ENCODE data around the gene TAMM41. TPM values are rescaled to one million over a fixed set of nuclear protein-coding genes. Genes with fewer than 3 reads are reported as not detected.

TAMM41 gene
- total and polyA plus RNA-seq, 9 of the 15 experiments (the other 6 are each of a cell fraction or from before 2014, with no cell fraction given) = 8.6 to 74.6 (median 29.3) TPM

- ATAC-seq = peak; percentile 44
- Histone ChIP-seq H3K36me3 (ENCODE audit: control insufficient read depth, insufficient read depth, low read length) (no peaks in the 10 kb centered on the region), H3K4me1 (replicated peaks in 1 of 2; ENCODE audit: control insufficient read depth in 2 of 2, insufficient read depth in 2 of 2, low read length in 2 of 2) (peaks cover 8 to 11% of the 10 kb centered on the region in 2 experiments; a peak in 3 of 5 replicates), H2AFZ (ENCODE audit: low read depth, low read length) (peak overlapping the region; percentile 55), H3K79me2 (ENCODE audit: control insufficient read depth, insufficient read depth, low read length) (no peaks in the 10 kb centered on the region), H3K4me2 (ENCODE audit: insufficient read depth, low read length) (peak overlapping the region; percentile 55), H3K9me3 (replicated peaks; ENCODE audit: control insufficient read depth, insufficient read depth, low read depth, low read length) (no peaks in the 10 kb centered on the region), H3K27ac (ENCODE audit: extremely low read depth, low read depth, low read length) (no peak overlapping the region), H3K9me1 (ENCODE audit: control insufficient read depth, insufficient read depth, low read length) (no peaks in the 10 kb centered on the region), H3K9ac (ENCODE audit: insufficient read depth in 1 of 2, low read depth in 2 of 2, low read length in 2 of 2) (no peak overlapping the region; a peak in 1 of 4 replicates), H4K20me1 (replicated peaks; ENCODE audit: control insufficient read depth, insufficient read depth, low read length) (no peaks in the 10 kb centered on the region), H3K4me3 (no peak overlapping the region), H3K27me3 (ENCODE audit: control insufficient read depth in 2 of 2, insufficient read depth in 2 of 2, low read length in 2 of 2) (no peaks in the 10 kb centered on the region)
- POLR2A ChIA-PET = interaction anchor here (0.7 to 1.4 kb wide), 7 partner anchors 9 to 1190 kb away, joined by 3 to 6 read pairs (median 3); no protein-coding TSS in a partner anchor
- intact Hi-C loops (cut with micrococcal nuclease) (no loop called here), in situ Hi-C loops (cut with MboI) (no loop called here)
- DNase-seq (ENCODE audit: extremely low read depth in 1 of 4, low spot score in 3 of 4) = peak in 1 of 4 experiments; percentile 31
- 41% methylated on average over 10 of the region's 10 CpGs for WGBS (ENCODE audit: insufficient coverage, low coverage, missing lambda C conversion rate)
- TF ChIP-seq MBD2 (IDR thresholded peaks at IDR 0.05; ENCODE audit: borderline replicate concordance, low read depth) (no peak), CEBPG (CRISPR knock-in tag; IDR thresholded peaks at IDR 0.05) (0 out of 2 replicates have a peak, but pooled peaks have one; percentile 2), CEBPG (tag; conservative IDR thresholded peaks at IDR 0.05 in 1 of 2, IDR thresholded peaks at IDR 0.05 in 1 of 2) (no peak)
- FAIRE-seq = no peak
- BruUV-seq (replicated peaks) = no TSS peak
- CTCF ChIA-PET (ENCODE audit: low intra/inter-chr PET ratio) = no interaction called here
Observed at GRCh38 chr3:11769704-11770476, 76.8 kb downstream of the TAMM41 start.

- Histone ChIP-seq H3K79me2 (ENCODE audit: control insufficient read depth, insufficient read depth, low read length) (no peaks in the 10 kb centered on the region), H3K9ac (ENCODE audit: insufficient read depth in 1 of 2, low read depth in 2 of 2, low read length in 2 of 2) (no peak overlapping the region), H3K4me3 (no peak overlapping the region), H2AFZ (ENCODE audit: low read depth, low read length) (no peak overlapping the region), H3K9me3 (replicated peaks; ENCODE audit: control insufficient read depth, insufficient read depth, low read depth, low read length) (no peaks in the 10 kb centered on the region), H3K4me2 (ENCODE audit: insufficient read depth, low read length) (no peak overlapping the region), H3K36me3 (ENCODE audit: control insufficient read depth, insufficient read depth, low read length) (no peaks in the 10 kb centered on the region), H4K20me1 (replicated peaks; ENCODE audit: control insufficient read depth, insufficient read depth, low read length) (no peaks in the 10 kb centered on the region), H3K9me1 (ENCODE audit: control insufficient read depth, insufficient read depth, low read length) (no peaks in the 10 kb centered on the region), H3K27ac (ENCODE audit: extremely low read depth, low read depth, low read length) (no peak overlapping the region), H3K4me1 (replicated peaks in 1 of 2; ENCODE audit: control insufficient read depth in 2 of 2, insufficient read depth in 2 of 2, low read length in 2 of 2) (peaks cover 8 to 11% of the 10 kb centered on the region in 2 experiments; a peak in 3 of 5 replicates), H3K27me3 (ENCODE audit: control insufficient read depth in 2 of 2, insufficient read depth in 2 of 2, low read length in 2 of 2) (peaks cover 0 to 4% of the 10 kb centered on the region in 2 experiments; a peak in 2 of 5 replicates)
- 8% methylated on average over 3 of the region's 3 CpGs for WGBS (ENCODE audit: insufficient coverage, low coverage, missing lambda C conversion rate)
- FAIRE-seq = no peak
- ChIA-PET POLR2A (interaction anchor here (0.7 kb wide), 1 partner anchor 676 kb away, joined by 3 read pairs; no protein-coding TSS in a partner anchor), CTCF (ENCODE audit: low intra/inter-chr PET ratio) (no interaction called here)
- DNase-seq (ENCODE audit: extremely low read depth in 1 of 4, low spot score in 3 of 4) = no peak
- in situ Hi-C loops (cut with MboI) (no loop called here), intact Hi-C loops (cut with micrococcal nuclease) (no loop called here)
- no TSS peak for BruUV-seq (replicated peaks)
- no peak for ATAC-seq
- peak; percentile 46 for TF ChIP-seq GATA2 (CRISPR knock-in tag; IDR thresholded peaks at IDR 0.05)
- TF ChIP-seq MEIS2 (IDR thresholded peaks at IDR 0.05; ENCODE audit: partially characterized antibody) = peak; percentile 89
- TF ChIP-seq CTBP1 (IDR thresholded peaks at IDR 0.05; ENCODE audit: borderline replicate concordance) = peak; percentile 40; the same call in 1 of the 2 replicates
- peak; percentile 62 for TF ChIP-seq PKNOX1 (IDR thresholded peaks at IDR 0.05)
- peak; percentile 57; the same call in 1 of the 2 replicates for TF ChIP-seq ESRRA (IDR thresholded peaks at IDR 0.05; ENCODE audit: borderline replicate concordance, low read depth)
- TF ChIP-seq CXXC5 (CRISPR knock-in tag; IDR thresholded peaks at IDR 0.05) = 0 out of 2 replicates have a peak, but pooled peaks have one; percentile 9
- TF ChIP-seq MYNN (IDR thresholded peaks at IDR 0.05) = no peak
- TF ChIP-seq MYNN (CRISPR knock-in tag; IDR thresholded peaks at IDR 0.05) = no peak
Observed at GRCh38 chr3:11768604-11769003, 78.1 kb downstream of the TAMM41 start.

Measured in K562 (cell line).